ENCODE measurements around the gene CUTA.
A peak's percentile ranks its signal among the peaks of the same experiment; 100 is the strongest.
"Not testable (repeated sequence)": the region's sequence is repeated elsewhere in the genome, so short reads cannot be mapped to it uniquely, and the experiment has no call there.

CUTA gene

GRCh38 chr6:33405386-33405940 is 12.4 kb downstream of the CUTA start:
- DNase-seq (ENCODE audit: low read depth in 2 of 2), result no peak

GRCh38 chr6:33404884-33405283 is 13.0 kb downstream of the CUTA start:
- no peak for DNase-seq (ENCODE audit: low read depth in 2 of 2)

- DNase-seq (ENCODE audit: low read depth in 2 of 2), result not testable (repeated sequence)
Observed at GRCh38 chr6:33399881-33400280, 18.0 kb downstream of the CUTA start.

- not testable (repeated sequence) for DNase-seq (ENCODE audit: low read depth in 2 of 2)
Observed at GRCh38 chr6:33398601-33399000, 19.3 kb downstream of the CUTA start.

GRCh38 chr6:33397541-33397940 is 20.4 kb downstream of the CUTA start:
- no peak for DNase-seq (ENCODE audit: low read depth in 2 of 2)

DNA sequence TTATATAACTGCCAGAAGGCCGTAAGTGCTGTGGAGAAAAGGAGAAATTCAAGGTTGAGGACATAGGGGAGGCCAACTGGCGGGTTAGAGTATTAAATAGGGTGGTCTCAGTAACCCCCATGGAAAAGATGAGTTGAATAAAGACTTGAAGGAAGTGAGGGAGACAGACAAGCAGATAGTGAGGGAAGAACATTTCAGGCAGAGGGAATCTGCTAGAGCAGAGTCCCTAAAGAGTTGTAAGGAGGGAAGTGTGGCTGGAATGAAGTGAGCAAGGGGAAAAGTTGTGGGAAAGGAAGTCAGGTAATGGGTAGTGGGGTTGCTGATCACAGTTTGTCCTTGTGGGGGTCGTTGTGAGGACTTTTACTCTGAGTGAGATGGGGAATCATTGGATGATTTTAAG is 24.9 kb downstream of the CUTA start:
- no peak for DNase-seq (ENCODE audit: low read depth in 2 of 2)

DNA sequence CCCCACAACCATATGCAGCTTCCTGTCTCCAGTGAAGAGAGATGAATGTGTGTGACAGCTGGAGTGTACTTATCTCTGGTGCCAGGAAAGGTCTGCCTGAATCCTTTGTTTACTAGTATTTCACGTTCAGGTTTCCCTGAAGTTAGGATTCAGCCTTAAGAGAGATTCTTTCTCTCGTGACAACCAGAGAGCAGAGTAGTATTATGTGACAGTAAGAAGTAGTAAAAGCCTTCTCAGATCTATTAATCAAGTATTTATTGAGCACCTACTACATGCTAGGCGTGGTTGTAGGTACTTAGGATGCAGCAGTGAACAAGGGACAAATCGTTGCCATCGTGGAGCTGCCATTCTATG is 25.3 kb downstream of the CUTA start:
- no peak for DNase-seq (ENCODE audit: low read depth in 2 of 2)

GRCh38 chr6:33391922-33392594 is 25.8 kb downstream of the CUTA start:
- DNase-seq (ENCODE audit: low read depth in 2 of 2), result peak; percentile 49 to 59

- peak; percentile 98 to 99 for DNase-seq (ENCODE audit: low read depth in 2 of 2)
Observed at GRCh38 chr6:33391278-33391921, 26.5 kb downstream of the CUTA start, which contains the start of gene KIFC1. Gene KIFC1 (plus strand): TSS chr6:33391823. CDS start chr6:33391986, 163 bp downstream.

GRCh38 chr6:33390767-33391277 is 27.1 kb downstream of the CUTA start:
- no peak for DNase-seq (ENCODE audit: low read depth in 2 of 2)

- DNase-seq (ENCODE audit: low read depth in 2 of 2), result no peak
Observed at GRCh38 chr6:33390173-33390572, 27.7 kb downstream of the CUTA start.

DNA sequence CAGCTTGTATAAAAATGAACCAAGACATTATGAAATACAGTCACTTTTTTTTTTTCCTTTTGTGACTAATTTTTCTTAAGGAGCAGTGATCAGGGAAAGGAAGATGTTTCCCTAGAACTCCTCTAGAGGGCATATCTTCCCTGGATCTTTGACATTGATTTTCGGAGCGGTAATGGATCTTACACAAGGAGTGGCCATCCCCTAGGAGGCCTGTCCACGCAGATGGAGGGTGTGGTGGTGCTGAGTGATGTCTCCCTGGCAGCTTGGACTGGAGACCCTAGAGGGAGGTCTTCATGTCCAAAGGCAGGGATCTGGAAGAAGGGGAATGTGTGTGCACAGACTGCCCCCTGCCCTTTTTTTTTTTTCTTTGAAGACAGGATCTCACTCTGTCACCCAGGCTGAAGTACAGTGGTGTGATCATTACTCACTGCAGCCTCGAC is 33.3 kb downstream of the CUTA start:
- no peak for DNase-seq (ENCODE audit: low read depth in 2 of 2)

DNA sequence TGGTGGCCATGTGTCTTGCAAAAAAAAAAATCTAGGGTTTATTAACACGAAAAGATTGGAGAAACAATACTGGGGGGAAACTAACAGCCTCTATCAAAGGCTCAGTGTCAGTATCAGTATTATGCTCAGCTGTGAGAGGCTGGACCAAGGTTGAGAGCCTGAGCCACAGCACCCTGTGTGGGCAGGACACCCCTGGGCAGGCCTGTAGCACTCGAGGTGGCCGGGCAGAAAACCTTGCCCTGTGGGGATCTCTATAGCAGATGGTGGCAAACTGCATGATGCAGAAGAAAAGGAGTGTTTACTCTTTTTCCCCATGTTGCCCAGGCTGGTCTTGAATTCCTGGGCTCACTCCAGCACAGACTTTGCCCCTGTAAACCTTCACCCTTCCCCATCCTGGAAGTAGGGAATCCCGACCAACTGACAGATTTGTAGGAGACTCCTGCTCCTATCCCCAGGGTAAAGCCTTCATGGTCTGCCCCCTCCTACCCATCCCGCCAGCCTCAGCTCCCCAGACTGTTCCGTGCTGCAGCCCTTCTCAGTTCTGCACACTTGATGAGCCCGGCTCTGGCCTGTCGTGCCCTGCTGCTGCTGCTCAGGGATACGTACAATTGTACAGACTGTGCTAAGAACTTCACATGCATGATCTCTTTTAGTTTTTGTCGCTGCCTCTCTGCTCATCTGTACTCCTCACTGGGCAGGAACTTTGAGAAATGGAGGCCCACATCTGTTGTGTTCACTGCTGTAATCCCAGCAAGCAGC is 34.3 kb downstream of the CUTA start:
- no peak for DNase-seq (ENCODE audit: low read depth in 2 of 2)

- no peak for DNase-seq (ENCODE audit: low read depth in 2 of 2)
Observed at GRCh38 chr6:33380272-33380981, 37.5 kb downstream of the CUTA start.

DNA sequence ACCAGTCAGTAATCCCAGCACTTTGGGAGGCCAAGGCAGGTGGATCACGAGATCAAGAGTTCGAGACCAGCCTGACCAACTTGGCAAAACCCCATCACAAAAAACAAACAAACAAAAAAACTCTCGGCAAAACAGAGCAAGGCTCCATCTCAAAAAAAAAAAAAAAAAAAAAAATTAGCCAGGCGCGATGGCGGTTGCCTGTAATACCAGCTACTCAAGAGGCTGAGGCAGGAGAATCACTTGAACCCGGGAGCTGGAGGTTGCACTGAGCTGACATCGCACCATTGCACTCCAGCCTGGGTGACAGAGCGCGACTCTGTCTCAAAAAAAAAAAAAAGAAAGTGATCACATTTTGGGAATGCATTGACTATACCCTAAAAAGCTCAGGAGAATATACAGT is 38.7 kb downstream of the CUTA start:
- not testable (repeated sequence) for DNase-seq (ENCODE audit: low read depth in 2 of 2)

DNA sequence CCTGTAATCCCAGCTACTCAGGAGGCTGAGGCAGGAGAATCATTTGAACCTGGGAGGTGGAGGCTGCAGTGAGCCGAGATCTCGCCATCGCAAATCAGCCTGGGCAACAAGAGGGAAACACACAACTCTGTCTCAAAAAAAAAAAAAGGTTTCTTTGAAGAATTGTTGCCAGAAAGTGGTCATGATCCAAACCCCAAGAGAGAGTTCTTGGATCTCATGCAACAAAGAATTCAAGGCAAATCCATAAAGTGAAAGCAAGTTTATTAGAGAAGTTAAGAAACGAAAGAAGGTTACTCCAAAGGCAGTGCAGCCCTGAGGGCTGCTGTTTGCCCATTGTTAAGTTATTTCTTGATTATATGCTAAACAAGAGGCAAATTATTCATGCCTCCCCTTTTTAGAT is 40.7 kb downstream of the CUTA start:
- no peak for DNase-seq (ENCODE audit: low read depth in 2 of 2)

GRCh38 chr6:33375143-33375671 is 42.7 kb downstream of the CUTA start:
- no peak for DNase-seq (ENCODE audit: low read depth in 2 of 2)

- DNase-seq (ENCODE audit: low read depth in 2 of 2), result no peak
Observed at GRCh38 chr6:33373960-33374910, 43.7 kb downstream of the CUTA start.

DNA sequence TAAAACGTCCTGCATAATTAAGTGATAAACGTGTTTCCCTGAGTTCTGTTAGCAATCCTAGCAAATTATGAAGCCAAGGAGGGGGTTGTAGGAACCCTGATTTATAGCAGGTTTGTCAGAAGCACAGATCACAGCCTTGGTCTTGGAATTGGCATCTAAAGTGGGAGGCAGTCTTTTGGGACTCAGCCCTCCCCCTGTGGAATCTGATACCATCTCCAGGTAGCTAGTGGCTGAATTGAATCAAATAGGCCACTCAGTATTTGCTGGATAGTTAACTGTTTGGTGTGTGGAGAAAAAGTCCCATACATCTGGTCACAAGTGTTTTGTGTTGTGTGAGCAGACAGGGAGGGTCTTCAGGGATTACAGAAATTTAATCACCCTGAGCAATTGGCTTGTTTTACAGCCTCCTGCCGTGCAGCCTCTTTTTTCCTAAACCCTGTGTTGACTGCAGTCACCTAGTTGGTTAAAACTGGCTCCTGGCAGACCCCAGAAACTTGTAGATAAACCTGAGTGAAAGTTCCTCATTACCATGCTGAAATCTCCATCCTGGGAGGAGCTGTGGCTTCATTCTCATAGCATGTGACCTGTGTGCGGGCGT is 45.3 kb downstream of the CUTA start:
- no peak for DNase-seq (ENCODE audit: low read depth in 2 of 2)

DNA sequence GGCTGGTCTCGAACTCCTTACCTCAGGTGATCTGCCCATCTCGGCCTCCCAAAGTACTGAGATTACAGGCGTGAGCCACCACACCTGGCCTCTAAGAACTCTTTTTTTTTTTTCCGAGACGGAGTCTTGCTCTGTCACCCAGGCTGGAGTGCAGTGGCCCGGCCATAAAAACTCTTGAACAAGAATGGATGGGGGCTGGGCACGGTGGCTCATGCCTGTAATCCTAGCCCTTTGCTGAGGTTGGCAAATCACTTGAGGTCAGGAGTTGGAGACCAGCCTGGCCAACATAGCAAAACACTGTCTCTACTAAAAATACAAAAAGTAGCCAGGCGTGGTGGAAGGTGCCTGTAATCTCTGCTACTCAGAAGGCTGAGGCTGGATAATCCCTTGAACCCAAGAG is 46.0 kb downstream of the CUTA start:
- DNase-seq (ENCODE audit: low read depth in 2 of 2), result not testable (repeated sequence)

Measured in stimulated activated CD4-positive, alpha-beta T cell treated with anti-CD3 and anti-CD28 coated beads, Interleukin-15, amount 100 ng/mL, for 48 hours (primary cell).